Endodermal cell (in vitro differentiated cells): Measurements from ENCODE around the gene APAF1. TPM values are rescaled to one million over a fixed set of nuclear protein-coding genes. Genes with fewer than 3 reads are reported as not detected.

ENCODE experiments used
- DNase-seq: peaks from one replicate; pipeline ENCODE4 v3.0.0-alpha.2; 2017
- H3K27ac ChIP-seq: 2 replicates; pipeline ENCODE4 v1.5.1; 2013; ENCODE audit warnings: mild to moderate bottlenecking, low read depth, low read length, moderate library complexity
- H3K27me3 ChIP-seq: 2 replicates; pipeline ENCODE4 v1.6.1; 2013; ENCODE audit warnings: mild to moderate bottlenecking, low read length, moderate library complexity; ENCODE audit not compliant: insufficient read depth, control insufficient read depth, poor library complexity, severe bottlenecking
- H3K36me3 ChIP-seq: 2 replicates; pipeline ENCODE4 v1.7.0; 2013; ENCODE audit warnings: mild to moderate bottlenecking, low read length, moderate library complexity; ENCODE audit not compliant: control insufficient read depth, insufficient read depth
- H3K4me1 ChIP-seq: one replicate; pipeline ENCODE4 v1.7.0; 2013; ENCODE audit warnings: low read length; ENCODE audit not compliant: control insufficient read depth, insufficient read depth
- H3K4me3 ChIP-seq: 2 replicates; pipeline ENCODE4 v1.5.1; 2013; ENCODE audit warnings: mild to moderate bottlenecking, low read length, moderate library complexity
- H3K9ac ChIP-seq: 2 replicates; pipeline ENCODE4 v1.6.1; 2013; ENCODE audit warnings: mild to moderate bottlenecking, low read length, moderate library complexity; ENCODE audit not compliant: poor library complexity, severe bottlenecking; ENCODE audit errors: extremely low read depth
- H3K9me3 ChIP-seq: 2 replicates; pipeline ENCODE4 v1.6.1; 2013; ENCODE audit warnings: mild to moderate bottlenecking, low read length, moderate library complexity; ENCODE audit not compliant: control insufficient read depth
- H3K27ac Mint-ChIP-seq: 2 replicates; pipeline ENCODE4 v1.8.0; 2020; ENCODE audit warnings: mixed read lengths
- H3K27me3 Mint-ChIP-seq: 2 replicates; pipeline ENCODE4 v1.8.0; 2021; ENCODE audit warnings: mild to moderate bottlenecking, mixed read lengths; ENCODE audit not compliant: insufficient read depth
- H3K36me3 Mint-ChIP-seq: 2 replicates; pipeline ENCODE4 v1.8.0; 2020; ENCODE audit warnings: low read depth, mixed read lengths
- H3K4me1 Mint-ChIP-seq: 2 replicates; pipeline ENCODE4 v1.8.0; 2020; ENCODE audit warnings: mixed read lengths
- H3K4me3 Mint-ChIP-seq: 2 replicates; pipeline ENCODE4 v1.8.0; 2020; ENCODE audit warnings: mild to moderate bottlenecking, moderate library complexity, mixed read lengths
- H3K9me3 Mint-ChIP-seq: 2 replicates; pipeline ENCODE4 v1.8.0; 2020; ENCODE audit warnings: mild to moderate bottlenecking, mixed read lengths
- CTCF ChIP-seq: fragments of 200-600 bp; sonication (generic); conservative IDR thresholded peaks from 2 replicates; pipeline ENCODE4 v1.5.0; 2021; ENCODE audit warnings: antibody characterized with exemption, mild to moderate bottlenecking
- WGBS, 2 experiments: methylation state at CpG; one replicate each; pipeline versions ENCODE4 v1.1.5 to v1.1.7; 2013; ENCODE audit warnings: missing lambda C conversion rate in 2 of 2, mixed read lengths in 1 of 2; ENCODE audit not compliant: insufficient coverage in 1 of 2, insufficient read length in 1 of 2; 5-methylcytosine and 5-hydroxymethylcytosine counted together
- total RNA-seq, 2 donors: library from RNA; stranded (reverse); fragmentation: NEBNext Ultra II Directional in 1 of 2; extraction: Animal tissue kit (Norgen Biotek cat#: 25700) in 1 of 2; gene quantifications; 2 replicates in 1 of 2; 3 replicates in 1 of 2; pipeline ENCODE4 v1.2.1, GENCODE V29; 2021

Gene APAF1
- total RNA-seq, 2 donors from 2014 or later, result 23.8 to 32.4 TPM

- H3K36me3 Mint-ChIP-seq, result peaks cover 21% of the 10 kb centered on the region
- Histone ChIP-seq H3K36me3 (peaks cover 45% of the 10 kb centered on the region), H3K27me3 (no peaks in the 10 kb centered on the region), H3K4me1 (peaks cover 4% of the 10 kb centered on the region), H3K9me3 (no peaks in the 10 kb centered on the region), H3K27ac (no peak overlapping the region), H3K4me3 (no peak overlapping the region), H3K9ac (no peak overlapping the region)
- H3K4me3 Mint-ChIP-seq, result no peak overlapping the region
- no peaks in the 10 kb centered on the region for H3K9me3 Mint-ChIP-seq
- peaks cover 19% of the 10 kb centered on the region for H3K4me1 Mint-ChIP-seq
- no peak for DNase-seq
- no peak overlapping the region for H3K27ac Mint-ChIP-seq
- TF ChIP-seq CTCF, result no peak
- H3K27me3 Mint-ChIP-seq, result no peaks in the 10 kb centered on the region
- 88 to 95% methylated on average over 1 to 3 of the region's 3 CpGs for WGBS, 2 experiments
Measured at GRCh38 chr12:98699586-98699985, 54.5 kb downstream of the APAF1 start.

GRCh38 chr12:98701166-98701565 is 56.1 kb downstream of the APAF1 start:
- no peak for TF ChIP-seq CTCF
- Histone ChIP-seq H3K9ac (no peak overlapping the region), H3K4me3 (no peak overlapping the region), H3K4me1 (peaks cover 4% of the 10 kb centered on the region), H3K9me3 (no peaks in the 10 kb centered on the region), H3K27me3 (no peaks in the 10 kb centered on the region), H3K27ac (no peak overlapping the region), H3K36me3 (peaks cover 44% of the 10 kb centered on the region)
- 86% methylated on average over 1 of the region's 1 CpG; no CpG with 5 or more reads in 1 of the 2 experiments for WGBS, 2 experiments
- H3K4me1 Mint-ChIP-seq, result peaks cover 13% of the 10 kb centered on the region
- no peak overlapping the region for H3K4me3 Mint-ChIP-seq
- H3K27ac Mint-ChIP-seq, result no peak overlapping the region
- no peaks in the 10 kb centered on the region for H3K27me3 Mint-ChIP-seq
- no peak for DNase-seq
- H3K36me3 Mint-ChIP-seq, result peaks cover 12% of the 10 kb centered on the region
- H3K9me3 Mint-ChIP-seq, result no peaks in the 10 kb centered on the region

GRCh38 chr12:98709022-98709421 is 63.9 kb downstream of the APAF1 start:
- WGBS, 2 experiments, result 83% methylated on average over 1 of the region's 1 CpG; no CpG with 5 or more reads in 1 of the 2 experiments
- H3K27me3 Mint-ChIP-seq, result no peaks in the 10 kb centered on the region
- no peak overlapping the region for H3K27ac Mint-ChIP-seq

More at GRCh38 chr12:98709022-98709421, 63.9 kb downstream of the APAF1 start:
- Histone ChIP-seq H3K4me3 (no peak overlapping the region), H3K36me3 (peaks cover 67% of the 10 kb centered on the region), H3K9me3 (no peaks in the 10 kb centered on the region), H3K27me3 (no peaks in the 10 kb centered on the region), H3K4me1 (no peaks in the 10 kb centered on the region), H3K27ac (no peak overlapping the region), H3K9ac (no peak overlapping the region)
- H3K4me1 Mint-ChIP-seq, result no peaks in the 10 kb centered on the region
- no peak for DNase-seq
- no peaks in the 10 kb centered on the region for H3K9me3 Mint-ChIP-seq
- H3K36me3 Mint-ChIP-seq, result peaks cover 30% of the 10 kb centered on the region
- H3K4me3 Mint-ChIP-seq, result no peak overlapping the region
- TF ChIP-seq CTCF, result no peak
